GM12878 (cell line): ENCODE data around the gene MPC2. TPM values are rescaled to one million over a fixed set of nuclear protein-coding genes. Genes with fewer than 3 reads are reported as not detected.

Source experiments
- ATAC-seq: fragments of 200-7000 bp; cut with Tn5 transposase; 3 replicates; pipeline ENCODE4 v1.9.1; 2020; ENCODE audit warnings: mild to moderate bottlenecking, moderate library complexity
- Bru-seq: library from RNA; stranded (reverse); fragments of 400-500 nt; gene quantifications from one replicate; lab custom pipeline; 2021; lab: Mats Ljungman, UMichigan
- BruChase-seq, 2 experiments: library from RNA; stranded (reverse); fragments of 400-500 nt; gene quantifications; one replicate each; lab custom pipeline; 2021; lab: Mats Ljungman, UMichigan
- BruUV-seq: library from RNA; stranded (reverse); fragments of 400-500 nt; replicated peaks from 2 replicates; lab custom pipeline; 2021; lab: Mats Ljungman, UMichigan
- CTCF ChIA-PET: fragments of 300-600 bp; sonication (Branson Sonifier 250); formaldehyde crosslinking; extraction: SDS; loops from one replicate; lab custom pipeline; 2021; ENCODE audit warnings: inconsistent platforms; lab: Yijun Ruan, JAX
- POLR2A ChIA-PET: fragments of 350-600 bp; formaldehyde crosslinking; extraction: SDS; loops from one replicate; lab custom pipeline; 2021; ENCODE audit warnings: inconsistent platforms; lab: Charles Lee
- RAD21 ChIA-PET: fragments of 300-600 bp; sonication (Branson Sonifier 250); formaldehyde crosslinking; loops from one replicate; lab custom pipeline; 2023; ENCODE audit warnings: antibody characterized with exemption; ENCODE audit not compliant: unreplicated experiment; lab: Charles Lee
- SMC1A ChIA-PET: fragments of 300-600 bp; sonication (Branson Sonifier 250); formaldehyde crosslinking; loops from one replicate; lab custom pipeline; 2023; ENCODE audit not compliant: unreplicated experiment, uncharacterized antibody; lab: Charles Lee
- DNase-seq: peaks from one replicate; pipeline ENCODE4 v3.0.0-alpha.2; 2011; ENCODE audit warnings: low read depth, low spot score
- FAIRE-seq: peaks from 3 replicates; lab custom pipeline; 2011; peaks lifted over from hg19 to GRCh38; lab: Jason Lieb, UNC
- H2AFZ ChIP-seq: 2 replicates; pipeline ENCODE4 v1.6.0; 2011; ENCODE audit warnings: low read depth, low read length, control low read depth; ENCODE audit not compliant: control insufficient read depth
- H3K27ac ChIP-seq: 2 replicates; pipeline ENCODE4 v1.5.1; 2011; ENCODE audit warnings: control low read depth; ENCODE audit not compliant: control insufficient read depth, insufficient read depth
- H3K27me3 ChIP-seq, 2 experiments: replicated peaks in 1 of 2; 2 replicates each; pipeline versions ENCODE4 v1.6.0 to v1.6.1; 2011; ENCODE audit warnings: low read length in 1 of 2; ENCODE audit not compliant: control insufficient read depth in 2 of 2, insufficient read depth in 2 of 2
- H3K36me3 ChIP-seq, 2 experiments: 2 replicates each; pipeline ENCODE4 v1.5.1; 2011; ENCODE audit warnings: low read length in 1 of 2; ENCODE audit not compliant: control insufficient read depth in 2 of 2, insufficient read depth in 2 of 2
- H3K4me1 ChIP-seq: 2 replicates; pipeline ENCODE4 v1.6.1; 2011; ENCODE audit warnings: mild to moderate bottlenecking, low read length, moderate library complexity, mixed read lengths; ENCODE audit not compliant: control insufficient read depth, insufficient read depth
- H3K4me2 ChIP-seq: 2 replicates; pipeline ENCODE4 v1.6.0; 2011; ENCODE audit warnings: control low read depth; ENCODE audit not compliant: control insufficient read depth, insufficient read depth
- H3K4me3 ChIP-seq: fragments of 200-600 bp; sonication (generic); 2 replicates; pipeline ENCODE4 v1.5.1; 2016
- H3K79me2 ChIP-seq: 2 replicates; pipeline ENCODE4 v1.6.0; 2011; ENCODE audit warnings: low read length; ENCODE audit not compliant: control insufficient read depth, insufficient read depth
- H3K9ac ChIP-seq: 2 replicates; pipeline ENCODE4 v1.8.0; 2011; ENCODE audit warnings: low read length, control low read depth, mixed read lengths; ENCODE audit not compliant: control insufficient read depth, insufficient read depth
- H3K9me3 ChIP-seq: replicated peaks from 3 replicates; pipeline ENCODE4 v1.5.1; 2011; ENCODE audit warnings: mild to moderate bottlenecking, low read length; ENCODE audit not compliant: control insufficient read depth, insufficient read depth
- H4K20me1 ChIP-seq: 2 replicates; pipeline ENCODE4 v1.6.0; 2011; ENCODE audit not compliant: control insufficient read depth, insufficient read depth
- BRCA1 ChIP-seq: IDR thresholded peaks from 2 replicates; pipeline ENCODE4 v1.6.1; 2011; ENCODE audit warnings: low read depth, low read length, improper control_type of control experiment
- CHD2 ChIP-seq: IDR thresholded peaks from 2 replicates; pipeline ENCODE4 v1.6.1; 2011; ENCODE audit warnings: low read depth, low read length, improper control_type of control experiment, borderline replicate concordance
- CREB1 ChIP-seq: IDR thresholded peaks from 2 replicates; pipeline ENCODE4 v1.6.1; 2012; ENCODE audit warnings: low read depth, mild to moderate bottlenecking, inconsistent platforms
- ELK1 ChIP-seq: IDR thresholded peaks from 2 replicates; pipeline ENCODE4 v1.6.1; 2012; ENCODE audit warnings: low read depth, low read length, improper control_type of control experiment
- KAT2A ChIP-seq: conservative IDR thresholded peaks from 2 replicates; pipeline ENCODE4 v1.6.1; 2011; ENCODE audit warnings: low read depth, low read length; ENCODE audit not compliant: control insufficient read depth
- MEF2A ChIP-seq: IDR thresholded peaks from 2 replicates; pipeline ENCODE4 v1.6.1; 2011; ENCODE audit warnings: low read depth, mild to moderate bottlenecking, low read length, moderate library complexity; ENCODE audit not compliant: insufficient read depth
- NR2C2 ChIP-seq: IDR thresholded peaks from 2 replicates; pipeline ENCODE4 v1.6.1; 2011; ENCODE audit warnings: borderline replicate concordance, low read depth; ENCODE audit not compliant: control insufficient read depth, insufficient read length
- PAX5 ChIP-seq: IDR thresholded peaks from 2 replicates; pipeline ENCODE4 v1.6.1; 2011; ENCODE audit warnings: low read depth, low read length, borderline replicate concordance
- POLR2AphosphoS5 ChIP-seq: IDR thresholded peaks from 2 replicates; pipeline ENCODE4 v1.6.1; 2011; ENCODE audit warnings: mild to moderate bottlenecking, low read length, inconsistent platforms
- SIX5 ChIP-seq: IDR thresholded peaks from 2 replicates; pipeline ENCODE4 v1.6.1; 2011; ENCODE audit warnings: mild to moderate bottlenecking, low read depth, low read length, moderate library complexity; ENCODE audit not compliant: severe bottlenecking
- SKIL ChIP-seq: fragments of 450-650 bp; IDR thresholded peaks from 2 replicates; pipeline ENCODE4 v1.6.1; 2017; ENCODE audit warnings: mild to moderate bottlenecking, low read depth, inconsistent platforms; ENCODE audit not compliant: poor library complexity, severe bottlenecking
- SMAD5 ChIP-seq: IDR thresholded peaks from 2 replicates; pipeline ENCODE4 v1.6.1; 2016; ENCODE audit warnings: antibody characterized with exemption, low read depth
- SREBF1 ChIP-seq: IDR thresholded peaks from 2 replicates; pipeline ENCODE4 v1.6.1; 2012; ENCODE audit warnings: mild to moderate bottlenecking, low read length
- SUZ12 ChIP-seq: fragments of 200-600 bp; sonication (generic); IDR thresholded peaks from one replicate; pipeline ENCODE4 v1.6.1; 2018; ENCODE audit warnings: antibody characterized with exemption, mild to moderate bottlenecking; ENCODE audit not compliant: unreplicated experiment
- TCF7 ChIP-seq: IDR thresholded peaks from 2 replicates; pipeline ENCODE4 v1.6.1; 2014; ENCODE audit warnings: antibody characterized with exemption, borderline replicate concordance
- WGBS: methylation state at CpG from one replicate; pipeline ENCODE4 v1.1.6; 2016; ENCODE audit warnings: low lambda C conversion rate; ENCODE audit not compliant: insufficient replicate concordance, insufficient coverage; ENCODE audit errors: missing lambda C conversion rate; 5-methylcytosine and 5-hydroxymethylcytosine counted together
- in situ Hi-C: fragments of 300-500 bp; cut with MboI; formaldehyde crosslinking; loops from 9 replicates; pipeline ENCODE4 v1.14.3; 2018; ENCODE audit warnings: mixed read lengths
- intact Hi-C: fragments of 100-400 bp; cut with micrococcal nuclease; formaldehyde crosslinking; loops from one replicate; pipeline ENCODE4 v1.14.2; 2022; ENCODE audit not compliant: unreplicated experiment
- long read RNA-seq, 2 experiments: library from polyadenylated mRNA; unstranded; transcript quantifications; one replicate each; pipeline ENCODE4 v2.0.0, GENCODE V29; 2019 to 2020
- polyA minus RNA-seq, 3 experiments: library from RNA; depleted of rRNA, polyadenylated mRNA; stranded (reverse); fragments of >200 nt; gene quantifications; 2 replicates each; pipeline ENCODE4 v1.2.3, GENCODE V29; 2011
- polyA plus RNA-seq, 11 experiments: library from polyadenylated mRNA; depleted of rRNA in 4 of 11; unstranded in 6 of 11; stranded (reverse) in 5 of 11; fragments of >200 nt; fragmentation: Nextera tagmentation in 4 of 11; fragmentation: Illumina TruSeq in 1 of 11; extraction: Ambion mirVana in 4 of 11; extraction: Trizol in 1 of 11; gene quantifications; 1 replicate in 1 of 11; 2 replicates in 10 of 11; pipeline versions ENCODE4 v1.2.1 to v1.2.3, GENCODE V29; 2011 to 2016; ENCODE audit warnings: inconsistent platforms in 2 of 11, missing spikeins in 2 of 11, low read depth in 1 of 11
- total RNA-seq, 4 experiments: library from RNA; depleted of rRNA in 3 of 4; stranded (reverse); fragments of >200 nt in 3 of 4; fragmentation: Illumina TruSeq in 1 of 4; extraction: Trizol in 1 of 4; gene quantifications; 2 replicates each; pipeline versions ENCODE4 v1.2.1 to v1.2.3, GENCODE V29; 2013 to 2021

MPC2 gene
- total RNA-seq (2013; cell fraction: nucleolus; rRNA removed): 6.9 and 9.0 TPM in 2 replicates
- total RNA-seq (2014; rRNA removed): 58.5 and 59.8 TPM in 2 replicates
- total RNA-seq (2014; rRNA removed; fragmentation: Illumina TruSeq; extraction: Trizol): 60.3 and 64.0 TPM in 2 replicates
- total RNA-seq (2021): 69.0 and 71.7 TPM in 2 replicates
- polyA plus RNA-seq (2011; ENCODE audit: low read depth): 44.9 TPM
- polyA plus RNA-seq (2011; rRNA removed): 66.3 and 108 TPM in 2 replicates
- polyA plus RNA-seq (2011; cell fraction: cytosol; rRNA removed): 29.2 and 32.5 TPM in 2 replicates
- 15.3 and 20.0 TPM in 2 replicates for polyA plus RNA-seq (2011; cell fraction: nucleus; rRNA removed)
- 61.1 and 69.3 TPM in 2 replicates for polyA plus RNA-seq (2012)
- polyA plus RNA-seq (2014; fragmentation: Illumina TruSeq; extraction: Trizol): 54.7 and 56.9 TPM in 2 replicates
- 10 to 100 TPM; 22.5 to 68.5 TPM for polyA plus RNA-seq (2014; fragmentation: Nextera tagmentation; extraction: Ambion mirVana)
- 46.0 and 55.9 TPM in 2 replicates for polyA plus RNA-seq (2014; rRNA removed)
- 100 to 1,000 TPM; 149 to 164 TPM for polyA plus RNA-seq (2016; fragmentation: Nextera tagmentation; extraction: Ambion mirVana)
- 8.1 and 10.4 TPM in 2 replicates for polyA minus RNA-seq (2011; rRNA and poly(A)+ RNA removed)
- polyA minus RNA-seq (2011; cell fraction: cytosol; rRNA and poly(A)+ RNA removed): 12.4 and 12.6 TPM in 2 replicates
- polyA minus RNA-seq (2011; cell fraction: nucleus; rRNA and poly(A)+ RNA removed): 5.7 and 7.3 TPM in 2 replicates
- percentile 81 among the genes with signal in this experiment for Bru-seq, nascent RNA
- BruChase-seq, experiment 1, labeled RNA remaining after a 6-hour chase: percentile 73 among the genes with signal in this experiment
- percentile 71 among the genes with signal in this experiment for BruChase-seq, experiment 2, labeled RNA remaining after a 2-hour chase
- long read RNA-seq, experiment 1, transcript MPC2-202 (5 exons, 2,177 nt): major isoform, 80 of 86 reads
- long read RNA-seq, experiment 1, partial matches to known transcripts: 0 of 86 reads
- long read RNA-seq, experiment 1, other reads (novel, unspliced or antisense): 6 of 86 reads
- long read RNA-seq, experiment 2, transcript MPC2-202 (5 exons, 2,177 nt): major isoform, 376 of 395 reads
- long read RNA-seq, experiment 2, partial matches to known transcripts: 2 of 395 reads
- long read RNA-seq, experiment 2, other reads (novel, unspliced or antisense): 16 of 395 reads

- peak within 1 kb of the TSS; percentile 95 for H3K4me3 ChIP-seq
- H3K4me2 ChIP-seq: peak within 1 kb of the TSS; percentile 76
- under 1% methylated on average over 48 of the region's 51 CpGs for WGBS
- peaks cover 84% of the 10 kb centered on the region for H3K79me2 ChIP-seq
- H3K27me3 ChIP-seq: no peaks in the 10 kb centered on the region
- CTCF ChIA-PET: interaction anchor here (0.8 to 2.1 kb wide), 3 partner anchors 13 to 148 kb away, joined by 3 to 8 read pairs (median 4); no protein-coding TSS in a partner anchor
- DNase-seq (no peak), ATAC-seq (peak; percentile 30), FAIRE-seq (no peak)
- SMC1A ChIA-PET: interaction anchor here (0.8 to 1.7 kb wide), 9 partner anchors 10 to 219 kb away, joined by 3 to 9 read pairs (median 4); partner anchors contain the start of gene ADCY10
- BruUV-seq: TSS peak; percentile 68
- peak within 1 kb of the TSS; percentile 96 for H3K9ac ChIP-seq
- no peaks in the 10 kb centered on the region for H3K4me1 ChIP-seq
- intact Hi-C loops (loop anchor here (2.0 to 10.0 kb wide), 4 partner anchors 135 to 332 kb away; partner anchors contain the start of gene TIPRL), in situ Hi-C loops (loop anchor here (5.0 kb wide), 1 partner anchor 220 kb away; no protein-coding TSS in a partner anchor)
- RAD21 ChIA-PET: interaction anchor here (0.7 to 2.3 kb wide), 7 partner anchors 9 to 289 kb away, joined by 3 to 12 read pairs (median 4); partner anchors contain the start of gene SFT2D2
- H3K36me3 ChIP-seq: no peaks in the 10 kb centered on the region; a peak in 1 of 4 replicates
- H4K20me1 ChIP-seq: no peaks in the 10 kb centered on the region
- H3K9me3 ChIP-seq: no peaks in the 10 kb centered on the region
- H3K27ac ChIP-seq: peak within 1 kb of the TSS; percentile 99
- POLR2A ChIA-PET: interaction anchor here (0.6 to 2.5 kb wide), 6 partner anchors 9 to 223 kb away, joined by 3 to 20 read pairs (median 4); no protein-coding TSS in a partner anchor
- peak within 1 kb of the TSS; percentile 99 for H2AFZ ChIP-seq
- TF ChIP-seq SREBF1 (no peak), NR2C2 (no peak), CREB1 (no peak), POLR2AphosphoS5 (peak; percentile 68), BRCA1 (no peak), TCF7 (no peak), SMAD5 (no peak; the same call in 1 of the 2 replicates), ELK1 (no peak), PAX5 (no peak), SUZ12 (no peak), SKIL (peak; percentile 46), SIX5 (no peak), CHD2 (no peak; the same call in 1 of the 2 replicates), MEF2A (0 out of 2 replicates have a peak, but pooled peaks have one; percentile 35), KAT2A (no peak)
These were observed at the start of gene MPC2 for GRCh38 chr1:167936930-167937708. MPC2 (minus strand) TSS chr1:167937072; CDS start chr1:167935841, 1,231 bp downstream.
